PFSK-1 (cell line): ENCODE measurements around the gene GPR148.

Source experiments
- POLR2AphosphoS5 ChIP-seq: IDR thresholded peaks from 2 replicates; pipeline ENCODE4 v1.6.1; 2012; ENCODE audit warnings: low read depth, mild to moderate bottlenecking, control low read depth, low read length, moderate library complexity
- REST ChIP-seq, 2 experiments: IDR thresholded peaks; 2 replicates each; pipeline versions ENCODE4 v1.6.1 to v1.8.0; 2011 to 2012; ENCODE audit warnings: low read depth in 2 of 2, low read length in 2 of 2, control low read depth in 1 of 2, inconsistent platforms in 1 of 2, mild to moderate bottlenecking in 1 of 2, moderate library complexity in 1 of 2; ENCODE audit not compliant: insufficient read depth in 1 of 2

- no peak for TF ChIP-seq REST (IDR thresholded peaks at IDR 0.05; ENCODE audit: insufficient read depth in 1 of 2, low read depth in 2 of 2, low read length in 2 of 2)
- no peak for TF ChIP-seq POLR2AphosphoS5
Observed at GRCh38 chr2:130763405-130763804, 34.5 kb downstream of the GPR148 start.
